ENCODE data around the gene OSBP2. TPM values are rescaled to one million over a fixed set of nuclear protein-coding genes. Genes with fewer than 3 reads are reported as not detected.

Gene OSBP2
- polyA plus RNA-seq, 1 donor, result 77.2 TPM

- Histone ChIP-seq H3K27me3 (ENCODE audit: control insufficient read depth, insufficient read depth, low read length) (no peaks in the 10 kb centered on the region), H3K36me3 (ENCODE audit: control insufficient read depth, insufficient read depth, low read length) (peaks cover 78% of the 10 kb centered on the region), H3K4me1 (ENCODE audit: control insufficient read depth, insufficient read depth, low read length) (no peaks in the 10 kb centered on the region), H3K9me3 (ENCODE audit: control insufficient read depth, low read depth, low read length) (no peaks in the 10 kb centered on the region), H3K4me3 (ENCODE audit: low read length) (no peak overlapping the region), H3K27ac (ENCODE audit: low read length) (no peak overlapping the region)
- no CpG with 5 or more reads among the region's 6 CpGs for WGBS (ENCODE audit: insufficient coverage, low lambda C conversion rate)
- no peak for DNase-seq
Observed at GRCh38 chr22:30928401-30928800, 233.7 kb downstream of the OSBP2 start.

DNA sequence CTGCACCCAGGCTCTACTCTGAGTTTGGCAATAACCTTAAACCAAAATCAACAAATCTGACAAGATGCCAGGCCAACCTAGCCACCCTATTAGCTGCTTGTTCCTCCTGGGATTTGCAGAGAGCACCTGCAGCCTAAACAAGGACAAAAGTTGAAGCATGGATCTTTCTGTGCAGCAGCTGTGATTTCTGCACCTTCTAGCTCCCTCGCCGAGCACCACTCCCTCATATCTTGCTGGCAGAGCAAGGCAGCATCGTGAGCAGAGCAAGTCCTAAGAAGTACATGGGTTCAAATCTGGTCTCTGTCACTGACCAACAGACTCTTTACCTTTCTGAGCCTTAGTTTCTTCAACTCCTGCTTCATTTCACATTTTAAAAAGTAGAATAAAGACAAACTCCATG, 235.6 kb downstream of the OSBP2 start:
- DNase-seq, result no peak
- Histone ChIP-seq H3K36me3 (ENCODE audit: control insufficient read depth, insufficient read depth, low read length) (peaks cover 90% of the 10 kb centered on the region), H3K4me3 (ENCODE audit: low read length) (no peak overlapping the region), H3K27ac (ENCODE audit: low read length) (no peak overlapping the region), H3K9me3 (ENCODE audit: control insufficient read depth, low read depth, low read length) (no peaks in the 10 kb centered on the region), H3K4me1 (ENCODE audit: control insufficient read depth, insufficient read depth, low read length) (no peaks in the 10 kb centered on the region), H3K27me3 (ENCODE audit: control insufficient read depth, insufficient read depth, low read length) (no peaks in the 10 kb centered on the region)
- 100% methylated on average over 1 of the region's 3 CpGs for WGBS (ENCODE audit: insufficient coverage, low lambda C conversion rate)

GRCh38 chr22:30931541-30932300, 237.0 kb downstream of the OSBP2 start:
- peaks cover 89% of the 10 kb centered on the region for H3K36me3 ChIP-seq (ENCODE audit: control insufficient read depth, insufficient read depth, low read length)
- no peaks in the 10 kb centered on the region for H3K27me3 ChIP-seq (ENCODE audit: control insufficient read depth, insufficient read depth, low read length)
- no peaks in the 10 kb centered on the region for H3K9me3 ChIP-seq (ENCODE audit: control insufficient read depth, low read depth, low read length)
- no peak overlapping the region for H3K4me3 ChIP-seq (ENCODE audit: low read length)
- no peak for DNase-seq
- no peak overlapping the region for H3K27ac ChIP-seq (ENCODE audit: low read length)
- no peaks in the 10 kb centered on the region for H3K4me1 ChIP-seq (ENCODE audit: control insufficient read depth, insufficient read depth, low read length)
- 80% methylated on average over 2 of the region's 4 CpGs for WGBS (ENCODE audit: insufficient coverage, low lambda C conversion rate)

DNA sequence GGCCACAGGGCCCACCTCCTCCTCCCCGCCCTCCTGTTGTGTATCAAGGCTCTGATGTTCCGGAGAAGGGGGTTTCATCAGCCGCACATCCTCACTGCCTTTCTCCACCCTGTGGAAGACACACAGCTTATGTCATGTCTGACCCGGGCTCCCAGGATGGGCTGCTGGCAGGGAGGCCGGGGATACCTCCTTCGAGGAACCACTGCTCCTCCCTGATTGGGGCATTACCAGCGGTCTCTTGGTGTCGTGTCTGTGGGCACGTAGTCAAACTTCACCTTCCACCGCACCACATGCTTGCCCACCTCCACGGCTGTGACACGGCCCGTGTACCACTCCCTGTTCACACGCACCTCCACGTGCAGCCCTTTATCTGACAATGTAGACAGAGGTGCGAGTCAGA, 238.0 kb downstream of the OSBP2 start:
- Histone ChIP-seq H3K27ac (ENCODE audit: low read length) (no peak overlapping the region), H3K27me3 (ENCODE audit: control insufficient read depth, insufficient read depth, low read length) (no peaks in the 10 kb centered on the region), H3K4me3 (ENCODE audit: low read length) (no peak overlapping the region), H3K9me3 (ENCODE audit: control insufficient read depth, low read depth, low read length) (no peaks in the 10 kb centered on the region), H3K4me1 (ENCODE audit: control insufficient read depth, insufficient read depth, low read length) (no peaks in the 10 kb centered on the region), H3K36me3 (ENCODE audit: control insufficient read depth, insufficient read depth, low read length) (peaks cover 89% of the 10 kb centered on the region)
- no CpG with 5 or more reads among the region's 16 CpGs for WGBS (ENCODE audit: insufficient coverage, low lambda C conversion rate)
- no peak for DNase-seq

GRCh38 chr22:30933457-30933856, 238.8 kb downstream of the OSBP2 start:
- Histone ChIP-seq H3K4me1 (ENCODE audit: control insufficient read depth, insufficient read depth, low read length) (no peaks in the 10 kb centered on the region), H3K36me3 (ENCODE audit: control insufficient read depth, insufficient read depth, low read length) (peaks cover 87% of the 10 kb centered on the region), H3K9me3 (ENCODE audit: control insufficient read depth, low read depth, low read length) (no peaks in the 10 kb centered on the region), H3K27ac (ENCODE audit: low read length) (no peak overlapping the region), H3K27me3 (ENCODE audit: control insufficient read depth, insufficient read depth, low read length) (no peaks in the 10 kb centered on the region), H3K4me3 (ENCODE audit: low read length) (no peak overlapping the region)
- DNase-seq, result no peak
- no CpG with 5 or more reads among the region's 7 CpGs for WGBS (ENCODE audit: insufficient coverage, low lambda C conversion rate)

DNA sequence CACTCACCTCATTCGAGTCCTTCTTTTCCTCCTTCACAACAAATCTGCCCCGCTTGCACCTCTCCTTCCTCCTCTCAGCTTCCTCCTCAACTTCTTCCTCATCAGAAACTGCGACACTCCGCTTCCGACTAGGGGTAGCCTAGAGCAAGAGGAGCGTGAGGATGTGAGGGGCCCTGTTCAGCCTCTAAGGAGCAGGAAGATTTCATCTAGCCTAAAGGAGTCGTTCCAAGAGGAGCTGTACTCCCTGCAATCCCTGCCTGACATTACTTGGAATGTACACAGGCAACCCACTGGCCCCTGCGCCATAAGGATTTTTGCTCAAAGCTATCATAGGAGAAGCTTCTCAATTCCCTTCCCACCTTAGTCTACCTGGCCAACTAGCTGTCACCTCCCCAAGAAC, 239.4 kb downstream of the OSBP2 start:
- no peak for DNase-seq
- no CpG with 5 or more reads among the region's 8 CpGs for WGBS (ENCODE audit: insufficient coverage, low lambda C conversion rate)
- no peak overlapping the region for H3K27ac ChIP-seq (ENCODE audit: low read length)
- no peak overlapping the region for H3K4me3 ChIP-seq (ENCODE audit: low read length)
- H3K36me3 ChIP-seq (ENCODE audit: control insufficient read depth, insufficient read depth, low read length), result peaks cover 86% of the 10 kb centered on the region
- no peaks in the 10 kb centered on the region for H3K9me3 ChIP-seq (ENCODE audit: control insufficient read depth, low read depth, low read length)
- H3K27me3 ChIP-seq (ENCODE audit: control insufficient read depth, insufficient read depth, low read length), result no peaks in the 10 kb centered on the region
- H3K4me1 ChIP-seq (ENCODE audit: control insufficient read depth, insufficient read depth, low read length), result no peaks in the 10 kb centered on the region

DNA sequence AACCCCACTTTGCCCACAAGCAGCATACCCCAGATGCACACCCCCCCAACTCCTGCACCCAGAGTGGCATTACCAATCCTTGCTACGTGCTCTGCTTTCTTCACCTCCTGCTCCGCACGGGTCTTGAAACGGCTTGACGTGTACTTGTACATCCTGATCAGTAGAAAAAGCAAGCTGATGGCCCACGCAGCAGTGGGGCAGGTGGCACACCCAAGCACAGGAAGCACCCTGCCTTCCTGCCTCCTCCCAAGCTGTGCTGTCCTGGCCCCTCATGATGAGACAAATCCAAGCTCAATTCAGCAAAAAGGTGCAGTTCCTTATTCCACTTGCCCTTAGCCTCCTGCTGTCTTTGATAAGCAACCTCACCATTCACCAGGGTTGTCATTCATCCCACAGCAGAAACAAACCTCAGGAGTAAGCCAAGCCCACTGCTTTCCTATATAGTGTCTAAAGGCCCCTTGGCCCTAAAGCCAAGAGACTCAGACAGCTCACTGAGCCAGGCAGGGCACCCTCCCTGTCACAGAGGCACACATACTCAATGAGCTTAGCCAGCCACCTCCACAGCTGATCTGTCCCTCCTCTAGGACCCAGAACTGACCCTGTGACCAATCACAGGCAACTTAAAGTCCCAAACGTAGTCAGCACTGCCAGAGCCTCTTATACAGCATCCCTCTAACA, 246.2 kb downstream of the OSBP2 start:
- no CpG with 5 or more reads among the region's 7 CpGs for WGBS (ENCODE audit: insufficient coverage, low lambda C conversion rate)
- Histone ChIP-seq H3K4me3 (ENCODE audit: low read length) (no peak overlapping the region), H3K4me1 (ENCODE audit: control insufficient read depth, insufficient read depth, low read length) (no peaks in the 10 kb centered on the region), H3K27me3 (ENCODE audit: control insufficient read depth, insufficient read depth, low read length) (no peaks in the 10 kb centered on the region), H3K9me3 (ENCODE audit: control insufficient read depth, low read depth, low read length) (no peaks in the 10 kb centered on the region), H3K36me3 (ENCODE audit: control insufficient read depth, insufficient read depth, low read length) (peaks cover 88% of the 10 kb centered on the region), H3K27ac (ENCODE audit: low read length) (no peak overlapping the region)
- DNase-seq, result no peak

GRCh38 chr22:30941363-30941740, 246.7 kb downstream of the OSBP2 start:
- no peaks in the 10 kb centered on the region for H3K9me3 ChIP-seq (ENCODE audit: control insufficient read depth, low read depth, low read length)
- peaks cover 90% of the 10 kb centered on the region for H3K36me3 ChIP-seq (ENCODE audit: control insufficient read depth, insufficient read depth, low read length)
- no CpG with 5 or more reads among the region's 11 CpGs for WGBS (ENCODE audit: insufficient coverage, low lambda C conversion rate)
- H3K4me3 ChIP-seq (ENCODE audit: low read length), result no peak overlapping the region
- H3K4me1 ChIP-seq (ENCODE audit: control insufficient read depth, insufficient read depth, low read length), result no peaks in the 10 kb centered on the region
- DNase-seq, result no peak
- no peaks in the 10 kb centered on the region for H3K27me3 ChIP-seq (ENCODE audit: control insufficient read depth, insufficient read depth, low read length)
- no peak overlapping the region for H3K27ac ChIP-seq (ENCODE audit: low read length)

DNA sequence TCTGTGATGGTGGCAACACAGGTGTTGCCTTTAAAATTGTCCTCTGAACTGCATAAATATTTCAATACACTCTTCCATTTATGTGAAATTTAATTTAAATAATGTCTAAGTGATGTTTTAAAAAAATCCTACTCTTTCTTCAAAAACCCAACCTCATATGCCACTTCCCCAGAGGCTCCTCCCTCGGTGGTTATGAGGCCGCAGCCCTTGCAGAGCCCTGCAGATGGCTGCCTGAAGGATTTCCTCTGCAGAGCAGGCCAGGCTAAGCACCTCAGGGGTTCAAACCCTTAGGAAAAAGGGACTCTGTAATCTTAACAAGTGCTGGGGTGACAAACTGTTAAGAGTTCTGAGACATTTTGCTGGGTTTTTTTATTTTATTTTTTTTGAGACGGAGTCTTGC, 248.7 kb downstream of the OSBP2 start:
- peaks cover 88% of the 10 kb centered on the region for H3K36me3 ChIP-seq (ENCODE audit: control insufficient read depth, insufficient read depth, low read length)
- H3K9me3 ChIP-seq (ENCODE audit: control insufficient read depth, low read depth, low read length), result no peaks in the 10 kb centered on the region
- no peaks in the 10 kb centered on the region for H3K4me1 ChIP-seq (ENCODE audit: control insufficient read depth, insufficient read depth, low read length)
- DNase-seq, result no peak
- no peak overlapping the region for H3K27ac ChIP-seq (ENCODE audit: low read length)
- H3K27me3 ChIP-seq (ENCODE audit: control insufficient read depth, insufficient read depth, low read length), result no peaks in the 10 kb centered on the region
- no peak overlapping the region for H3K4me3 ChIP-seq (ENCODE audit: low read length)
- WGBS (ENCODE audit: insufficient coverage, low lambda C conversion rate), result no CpG with 5 or more reads among the region's 3 CpGs

- DNase-seq, result no peak
- Histone ChIP-seq H3K27me3 (ENCODE audit: control insufficient read depth, insufficient read depth, low read length) (no peaks in the 10 kb centered on the region), H3K36me3 (ENCODE audit: control insufficient read depth, insufficient read depth, low read length) (peaks cover 91% of the 10 kb centered on the region), H3K4me1 (ENCODE audit: control insufficient read depth, insufficient read depth, low read length) (no peaks in the 10 kb centered on the region), H3K4me3 (ENCODE audit: low read length) (no peak overlapping the region), H3K27ac (ENCODE audit: low read length) (no peak overlapping the region), H3K9me3 (ENCODE audit: control insufficient read depth, low read depth, low read length) (no peaks in the 10 kb centered on the region)
- no CpG with 5 or more reads among the region's 4 CpGs for WGBS (ENCODE audit: insufficient coverage, low lambda C conversion rate)
Observed at GRCh38 chr22:30944986-30945385, 250.3 kb downstream of the OSBP2 start.

GRCh38 chr22:30945653-30946052, 251.0 kb downstream of the OSBP2 start:
- no CpG with 5 or more reads among the region's 2 CpGs for WGBS (ENCODE audit: insufficient coverage, low lambda C conversion rate)
- Histone ChIP-seq H3K36me3 (ENCODE audit: control insufficient read depth, insufficient read depth, low read length) (peaks cover 90% of the 10 kb centered on the region), H3K27me3 (ENCODE audit: control insufficient read depth, insufficient read depth, low read length) (no peaks in the 10 kb centered on the region), H3K27ac (ENCODE audit: low read length) (no peak overlapping the region), H3K4me3 (ENCODE audit: low read length) (no peak overlapping the region), H3K9me3 (ENCODE audit: control insufficient read depth, low read depth, low read length) (no peaks in the 10 kb centered on the region), H3K4me1 (ENCODE audit: control insufficient read depth, insufficient read depth, low read length) (no peaks in the 10 kb centered on the region)
- DNase-seq, result no peak

Measured in large intestine (tissue), 3 donors.